Middle frontal gyrus (tissue), 1 donor: ENCODE results near the gene METAP1D.
"Not testable (repeated sequence)": the region's sequence is repeated elsewhere in the genome, so short reads cannot be mapped to it uniquely, and the experiment has no call there.

Experiments used
- DNase-seq: peaks from one replicate; pipeline ENCODE4 v3.0.0-alpha.2; 2015; ENCODE audit warnings: low spot score; ENCODE audit errors: extremely low spot score

METAP1D gene

GRCh38 chr2:172101821-172102390, 102.2 kb downstream of the METAP1D start:
- no peak for DNase-seq

GRCh38 chr2:172102391-172103359, 102.9 kb downstream of the METAP1D start, which contains the start of gene DLX2:
TSS of gene DLX2 (minus strand) at chr2:172102900. CDS start at chr2:172102538, 362 bp downstream.
- DNase-seq: no peak

GRCh38 chr2:172103471-172104272, 103.9 kb downstream of the METAP1D start:
- no peak for DNase-seq

- no peak for DNase-seq
Measured at GRCh38 chr2:172105471-172106107, 105.8 kb downstream of the METAP1D start.

- DNase-seq: no peak
Measured at GRCh38 chr2:172106108-172106961, 106.6 kb downstream of the METAP1D start.

GRCh38 chr2:172107690-172108586, 108.2 kb downstream of the METAP1D start:
- no peak for DNase-seq

GRCh38 chr2:172108587-172108930, 108.8 kb downstream of the METAP1D start:
- DNase-seq: no peak

- no peak for DNase-seq
Measured at GRCh38 chr2:172109256-172109987, 109.7 kb downstream of the METAP1D start.

GRCh38 chr2:172109988-172110811, 110.4 kb downstream of the METAP1D start:
- no peak for DNase-seq

- DNase-seq: no peak
Measured at GRCh38 chr2:172113617-172114016, 113.9 kb downstream of the METAP1D start.

GRCh38 chr2:172114176-172114575, 114.4 kb downstream of the METAP1D start:
- DNase-seq: not testable (repeated sequence)

- no peak for DNase-seq
Measured at GRCh38 chr2:172114579-172114978, 114.8 kb downstream of the METAP1D start.

- DNase-seq: no peak
Measured at GRCh38 chr2:172116107-172116506, 116.4 kb downstream of the METAP1D start.

GRCh38 chr2:172119089-172119488, 119.3 kb downstream of the METAP1D start:
- no peak for DNase-seq

- DNase-seq: no peak
Measured at GRCh38 chr2:172120118-172120517, 120.4 kb downstream of the METAP1D start.

GRCh38 chr2:172128484-172128883, 128.7 kb downstream of the METAP1D start:
- no peak for DNase-seq

- DNase-seq: no peak
Measured at GRCh38 chr2:172129404-172129803, 129.7 kb downstream of the METAP1D start.
